Endothelial cell of umbilical vein (primary cell): ENCODE data around the gene NAPB. TPM values are rescaled to one million over a fixed set of nuclear protein-coding genes. Genes with fewer than 3 reads are reported as not detected.

ENCODE experiments used
- BruUV-seq: library from RNA; stranded (reverse); fragments of 400-500 nt; replicated peaks from 2 replicates; lab custom pipeline; 2021; lab: Mats Ljungman, UMichigan
- CTCF ChIA-PET: fragments of 300-600, 350-600 bp; sonication (Branson Sonifier 250); formaldehyde crosslinking; loops from one replicate; lab custom pipeline; 2021; ENCODE audit warnings: antibody characterized with exemption, inconsistent platforms; lab: Charles Lee
- POLR2A ChIA-PET: fragments of 300-600, 350-600 bp; sonication (Branson Sonifier 250); formaldehyde crosslinking; loops from one replicate; lab custom pipeline; 2021; ENCODE audit warnings: antibody characterized with exemption, inconsistent platforms; lab: Charles Lee
- DNase-seq: peaks from one replicate; pipeline ENCODE4 v3.0.0-alpha.2; 2011; ENCODE audit warnings: low read depth, low spot score
- FAIRE-seq: peaks from 2 replicates; lab custom pipeline; 2011; peaks lifted over from hg19 to GRCh38; lab: Jason Lieb, UNC
- H2AFZ ChIP-seq: 2 replicates; pipeline ENCODE4 v1.6.0; 2012; ENCODE audit warnings: low read depth, low read length, control low read depth, inconsistent platforms
- H3K27ac ChIP-seq: 2 replicates; pipeline ENCODE4 v1.5.1; 2011; ENCODE audit warnings: low read depth, mild to moderate bottlenecking, control low read depth, low read length, moderate library complexity; ENCODE audit not compliant: insufficient read depth
- H3K27me3 ChIP-seq, 2 experiments: 2 replicates each; pipeline versions ENCODE4 v1.6.0 to v1.6.1; 2011; ENCODE audit warnings: low read length in 2 of 2, mixed read lengths in 1 of 2; ENCODE audit not compliant: control insufficient read depth in 2 of 2, insufficient read depth in 2 of 2
- H3K36me3 ChIP-seq, 2 experiments: 2 replicates in 1 of 2; 3 replicates in 1 of 2; pipeline ENCODE4 v1.5.1; 2011; ENCODE audit warnings: low read length in 2 of 2, mild to moderate bottlenecking in 1 of 2, moderate library complexity in 1 of 2; ENCODE audit not compliant: control insufficient read depth in 2 of 2, insufficient read depth in 2 of 2; ENCODE audit errors: extremely low read depth in 1 of 2
- H3K4me1 ChIP-seq: 3 replicates; pipeline ENCODE4 v1.5.1; 2011; ENCODE audit warnings: mild to moderate bottlenecking, low read length; ENCODE audit not compliant: control insufficient read depth, insufficient read depth; ENCODE audit errors: extremely low read depth
- H3K4me2 ChIP-seq: 2 replicates; pipeline ENCODE4 v1.6.1; 2011; ENCODE audit warnings: low read length, control low read depth, mixed read lengths; ENCODE audit not compliant: insufficient read depth
- H3K4me3 ChIP-seq, 3 experiments: fragments of 200-600 bp in 1 of 3; sonication (generic), shearing (Covaris generic) in 1 of 3; replicated peaks in 1 of 3; 2 replicates each; pipeline ENCODE4 v1.5.1; 2011 to 2016; ENCODE audit warnings: control low read depth in 3 of 3, low read length in 3 of 3, mild to moderate bottlenecking in 2 of 3, inconsistent platforms in 1 of 3, low read depth in 1 of 3, moderate library complexity in 1 of 3; ENCODE audit not compliant: insufficient read depth in 1 of 3
- H3K79me2 ChIP-seq: 2 replicates; pipeline ENCODE4 v1.6.0; 2012; ENCODE audit warnings: low read length, inconsistent platforms; ENCODE audit not compliant: control insufficient read depth, insufficient read depth
- H3K9ac ChIP-seq: replicated peaks from 2 replicates; pipeline ENCODE3; 2011; ENCODE audit warnings: low read length, control low read depth; ENCODE audit not compliant: insufficient read depth; ENCODE audit errors: extremely low read depth
- H3K9me1 ChIP-seq: replicated peaks from 3 replicates; pipeline ENCODE4 v1.6.0; 2011; ENCODE audit warnings: mild to moderate bottlenecking, low read length; ENCODE audit not compliant: control insufficient read depth, insufficient read depth; ENCODE audit errors: extremely low read depth
- H3K9me3 ChIP-seq: replicated peaks from 2 replicates; pipeline ENCODE4 v1.5.1; 2012; ENCODE audit warnings: low read length, inconsistent platforms; ENCODE audit not compliant: control insufficient read depth, insufficient read depth
- H4K20me1 ChIP-seq: replicated peaks from 2 replicates; pipeline ENCODE3; 2011; ENCODE audit warnings: mild to moderate bottlenecking, low read length; ENCODE audit not compliant: control insufficient read depth, insufficient read depth; ENCODE audit errors: extremely low read depth
- CTCF ChIP-seq, 2 donors: IDR thresholded peaks; 1 replicate in 1 of 2; 2 replicates in 1 of 2; pipeline ENCODE4 v1.5.1; 2011; ENCODE audit warnings: low read length in 2 of 2, mild to moderate bottlenecking in 2 of 2, moderate library complexity in 2 of 2, control low read depth in 1 of 2, inconsistent platforms in 1 of 2, low read depth in 1 of 2; ENCODE audit not compliant: insufficient read depth in 1 of 2; ENCODE audit errors: extremely low read depth in 1 of 2
- EZH2 ChIP-seq: IDR thresholded peaks from 2 replicates; pipeline ENCODE4 v1.6.1; 2012; ENCODE audit warnings: borderline replicate concordance, low read depth, mild to moderate bottlenecking, moderate library complexity, low read length, inconsistent platforms; ENCODE audit not compliant: severe bottlenecking
- FOS ChIP-seq: IDR thresholded peaks from 2 replicates; pipeline ENCODE4 v1.6.1; 2011; ENCODE audit warnings: mild to moderate bottlenecking, low read length, moderate library complexity, borderline replicate concordance; ENCODE audit not compliant: insufficient read depth
- JUN ChIP-seq: IDR thresholded peaks from 2 replicates; pipeline ENCODE4 v1.6.1; 2011; ENCODE audit warnings: borderline replicate concordance, low read depth; ENCODE audit not compliant: insufficient read length, insufficient read depth
- MAX ChIP-seq: IDR thresholded peaks from 2 replicates; pipeline ENCODE4 v1.6.1; 2011; ENCODE audit not compliant: insufficient read depth, insufficient read length
- dilution Hi-C: fragments of 300-500 bp; cut with MboI; formaldehyde crosslinking; loops from one replicate; pipeline ENCODE4 v1.15.0; 2019; ENCODE audit warnings: low sequenced_read_pairs; ENCODE audit not compliant: extremely low pct_ligation_motif_present
- intact Hi-C: fragments of 100-400 bp; cut with micrococcal nuclease; formaldehyde crosslinking; loops from one replicate; pipeline ENCODE4 v1.10.0; 2022
- polyA plus RNA-seq, 4 experiments: library from polyadenylated mRNA; depleted of rRNA in 3 of 4; stranded (reverse) in 3 of 4; unstranded in 1 of 4; fragments of >200 nt; gene quantifications; 2 replicates each; pipeline versions ENCODE4 v1.2.1 to v1.2.3, GENCODE V29; 2011 to 2012; ENCODE audit warnings: missing spikeins in 1 of 4
- total RNA-seq: library from RNA; stranded (reverse); gene quantifications from 2 replicates; pipeline ENCODE4 v1.2.3, GENCODE V29; 2021

NAPB gene
- total and polyA plus RNA-seq, 2 donors (not counting 3 experiments of a cell fraction or from before 2014, with no cell fraction given), result 4.7 to 10.1 TPM

- no TSS peak for BruUV-seq
- TF ChIP-seq FOS (no peak), MAX (no peak), JUN (no peak), EZH2 (no peak), CTCF (IDR thresholded peaks at IDR 0.05; ENCODE audit: extremely low read depth in 1 of 2, insufficient read depth in 1 of 2, low read depth in 1 of 2, low read length in 2 of 2) (no peak)
- Histone ChIP-seq H3K4me2 (no peak overlapping the region), H3K79me2 (no peaks in the 10 kb centered on the region), H3K9me1 (no peaks in the 10 kb centered on the region), H3K9me3 (no peaks in the 10 kb centered on the region), H3K4me3 (no peak overlapping the region), H3K27me3 (no peaks in the 10 kb centered on the region), H4K20me1 (no peaks in the 10 kb centered on the region), H3K36me3 (no peaks in the 10 kb centered on the region), H3K4me1 (no peaks in the 10 kb centered on the region), H3K27ac (no peak overlapping the region), H3K9ac (no peak overlapping the region), H2AFZ (no peak overlapping the region)
- POLR2A ChIA-PET, result no interaction called here
- intact Hi-C loops, result loop anchor here (1.0 to 5.0 kb wide), 2 partner anchors 164 to 225 kb away; no protein-coding TSS in a partner anchor
- CTCF ChIA-PET, result interaction anchor here (0.7 to 4.1 kb wide), 13 partner anchors 9 to 226 kb away, joined by 3 to 31 read pairs (median 4); partner anchors contain the start of genes CST11, NAPB and NXT1
- FAIRE-seq (no peak), DNase-seq (no peak)
- dilution Hi-C loops, result no loop called here
These were observed 21.1 kb upstream of the NAPB start for GRCh38 chr20:23442436-23442835.
